HCT116 (cell line): ENCODE measurements around the gene STARD8. TPM values are rescaled to one million over a fixed set of nuclear protein-coding genes. Genes with fewer than 3 reads are reported as not detected.

Experiments used
- ATAC-seq: fragments of 200-7000 bp; cut with Tn5 transposase; 2 replicates; pipeline ENCODE4 v1.9.1; 2020; ENCODE audit warnings: mild to moderate bottlenecking, moderate library complexity
- BruUV-seq: library from RNA; stranded (reverse); fragments of 400-500 nt; replicated peaks from 2 replicates; lab custom pipeline; 2021; lab: Mats Ljungman, UMichigan
- CTCF ChIA-PET: fragments of 300-600 bp; sonication (Branson Sonifier 250); formaldehyde crosslinking; loops from one replicate; lab custom pipeline; 2021; ENCODE audit warnings: antibody characterized with exemption; lab: Charles Lee
- POLR2A ChIA-PET: fragments of 300-600, 350-600 bp; sonication (Branson Sonifier 250); formaldehyde crosslinking; loops from one replicate; lab custom pipeline; 2021; ENCODE audit warnings: antibody characterized with exemption; lab: Charles Lee
- RAD21 ChIA-PET, 2 experiments: fragments of 300-600 bp; sonication (Branson Sonifier 250); formaldehyde crosslinking; loops; one replicate each; lab custom pipeline; 2023; ENCODE audit warnings: low total read pairs in 2 of 2; ENCODE audit not compliant: uncharacterized antibody in 2 of 2, unreplicated experiment in 2 of 2, low non-redundant PET in 1 of 2; lab: Charles Lee
- DNase-seq: peaks from one replicate; pipeline ENCODE4 v3.0.0-alpha.2; 2010; ENCODE audit warnings: low read depth, low spot score
- H2AFZ ChIP-seq: fragments of 200-600 bp; shearing (Covaris generic), sonication (generic); 2 replicates; pipeline ENCODE4 v1.6.1; 2017; ENCODE audit warnings: low read depth, mixed run types, mixed read lengths, antibody characterized with exemption, low read length; ENCODE audit not compliant: poor library complexity, severe bottlenecking
- H3K27ac ChIP-seq: 2 replicates; pipeline ENCODE4 v1.5.1; 2012; ENCODE audit warnings: low read depth, low read length
- H3K27me3 ChIP-seq: fragments of 200-600 bp; sonication (generic); 2 replicates; pipeline ENCODE4 v1.6.1; 2016; ENCODE audit warnings: mixed run types, low read length, mixed read lengths; ENCODE audit not compliant: insufficient read depth
- H3K36me3 ChIP-seq, 2 experiments: fragments of 200-500 bp in 1 of 2; fragments of 200-600 bp in 1 of 2; sonication (Bioruptor generic) in 1 of 2; sonication (generic) in 1 of 2; 2 replicates each; pipeline versions ENCODE4 v1.5.1 to v1.6.1; 2014 to 2016; ENCODE audit warnings: low read length in 2 of 2, inconsistent platforms in 1 of 2, mixed read lengths in 1 of 2, mixed run types in 1 of 2; ENCODE audit not compliant: insufficient read depth in 2 of 2, control insufficient read depth in 1 of 2
- H3K4me1 ChIP-seq, 2 experiments: fragments of 200-600 bp in 1 of 2; sonication (generic) in 1 of 2; 2 replicates each; pipeline versions ENCODE4 v1.5.1 to v1.6.1; 2012 to 2017; ENCODE audit warnings: low read length in 2 of 2, inconsistent platforms in 1 of 2, mild to moderate bottlenecking in 1 of 2, mixed read lengths in 1 of 2, mixed run types in 1 of 2, moderate library complexity in 1 of 2; ENCODE audit not compliant: insufficient read depth in 2 of 2, control insufficient read depth in 1 of 2
- H3K4me2 ChIP-seq: fragments of 200-600 bp; sonication (generic); 2 replicates; pipeline ENCODE4 v1.6.1; 2017; ENCODE audit warnings: mixed run types, low read length, mixed read lengths
- H3K4me3 ChIP-seq, 2 experiments: fragments of 200-600 bp in 1 of 2; sonication (generic) in 1 of 2; replicated peaks in 1 of 2; 2 replicates each; pipeline ENCODE4 v1.5.1; 2011 to 2016; ENCODE audit warnings: low read length in 2 of 2, control low read depth in 1 of 2, low read depth in 1 of 2, mild to moderate bottlenecking in 1 of 2, mixed read lengths in 1 of 2, mixed run types in 1 of 2
- H3K79me2 ChIP-seq: fragments of 200-600 bp; sonication (generic); 2 replicates; pipeline ENCODE4 v1.6.1; 2017; ENCODE audit warnings: mild to moderate bottlenecking, mixed run types, low read length, moderate library complexity, mixed read lengths; ENCODE audit not compliant: insufficient read depth
- H3K9ac ChIP-seq: fragments of 200-600 bp; sonication (generic); 2 replicates; pipeline ENCODE4 v1.6.1; 2016; ENCODE audit warnings: low read length, mixed read lengths
- H3K9me2 ChIP-seq: fragments of 200-600 bp; sonication (generic), shearing (Covaris generic); 2 replicates; pipeline ENCODE4 v1.6.1; 2017; ENCODE audit warnings: mixed run types, mild to moderate bottlenecking, moderate library complexity; ENCODE audit not compliant: insufficient read depth
- H3K9me3 ChIP-seq, 2 experiments: fragments of 200-500 bp in 1 of 2; fragments of 200-600 bp in 1 of 2; sonication (Bioruptor generic) in 1 of 2; sonication (generic) in 1 of 2; 2 replicates each; pipeline ENCODE4 v1.6.1; 2014 to 2017; ENCODE audit warnings: low read length in 2 of 2, mixed read lengths in 2 of 2, inconsistent platforms in 1 of 2, low read depth in 1 of 2, mild to moderate bottlenecking in 1 of 2, mixed run types in 1 of 2, moderate library complexity in 1 of 2; ENCODE audit not compliant: control insufficient read depth in 1 of 2, insufficient read depth in 1 of 2
- H4K20me1 ChIP-seq: fragments of 200-600 bp; sonication (generic), shearing (Covaris generic); 2 replicates; pipeline ENCODE4 v1.6.1; 2017; ENCODE audit warnings: mixed run types, mild to moderate bottlenecking, moderate library complexity; ENCODE audit not compliant: insufficient read depth
- CBX3 ChIP-seq: IDR thresholded peaks from 2 replicates; pipeline ENCODE4 v1.6.1; 2012; ENCODE audit warnings: low read depth
- EGR1 ChIP-seq: IDR thresholded peaks from 2 replicates; pipeline ENCODE4 v1.6.1; 2012; ENCODE audit warnings: low read depth
- EZH2 ChIP-seq: fragments of 200-600 bp; sonication (generic); IDR thresholded peaks from 2 replicates; pipeline ENCODE4 v1.6.1; 2017; ENCODE audit warnings: antibody characterized with exemption, mixed run types
- FOSL1 ChIP-seq: IDR thresholded peaks from 2 replicates; pipeline ENCODE4 v1.6.1; 2012; ENCODE audit warnings: low read depth
- JUND ChIP-seq: IDR thresholded peaks from 2 replicates; pipeline ENCODE4 v1.6.1; 2012
- POLR2AphosphoS5 ChIP-seq: IDR thresholded peaks from 2 replicates; pipeline ENCODE4 v1.6.1; 2011; ENCODE audit warnings: mild to moderate bottlenecking, low read depth, low read length, moderate library complexity
- SIN3A ChIP-seq: IDR thresholded peaks from 2 replicates; pipeline ENCODE4 v1.6.1; 2012; ENCODE audit warnings: low read depth
- SP1 ChIP-seq: IDR thresholded peaks from 2 replicates; pipeline ENCODE4 v1.6.1; 2012; ENCODE audit warnings: low read depth
- SRF ChIP-seq: IDR thresholded peaks from 2 replicates; pipeline ENCODE4 v1.6.1; 2012; ENCODE audit warnings: low read depth
- TCF7L2 ChIP-seq: IDR thresholded peaks from 2 replicates; pipeline ENCODE4 v1.7.0; 2011; ENCODE audit warnings: borderline replicate concordance, inconsistent platforms; ENCODE audit not compliant: insufficient read depth, insufficient read length; ENCODE audit errors: extremely low read depth
- YY1 ChIP-seq: IDR thresholded peaks from 2 replicates; pipeline ENCODE4 v1.6.1; 2011; ENCODE audit warnings: low read length, low read depth, moderate library complexity, mild to moderate bottlenecking; ENCODE audit not compliant: insufficient replicate concordance; ENCODE audit errors: extremely low read depth
- ZNF274 ChIP-seq: fragments of 200-500 bp; sonication (Bioruptor generic); IDR thresholded peaks from 2 replicates; pipeline ENCODE4 v1.6.1; 2014; ENCODE audit warnings: mild to moderate bottlenecking, low read depth, low read length, inconsistent platforms
- intact Hi-C: fragments of 100-400 bp; cut with micrococcal nuclease; formaldehyde crosslinking; loops from 2 replicates; pipeline ENCODE4 v1.10.0; 2022
- total RNA-seq: library from RNA; stranded (reverse); gene quantifications from one replicate; pipeline ENCODE4 v1.2.1, GENCODE V29; 2021; ENCODE audit not compliant: unreplicated experiment
- TF ChIP-seq, protein P1 (sequence below), 3 experiments: fragments of 200-600 bp in 1 of 3; sonication (generic) in 1 of 3; IDR thresholded peaks in 2 of 3; conservative IDR thresholded peaks in 1 of 3; 2 replicates each; pipeline ENCODE4 v1.5.1; 2012 to 2017; ENCODE audit warnings: low read depth in 2 of 3, low read length in 2 of 3, antibody characterized with exemption in 1 of 3, borderline replicate concordance in 1 of 3, control low read depth in 1 of 3, mild to moderate bottlenecking in 1 of 3, mixed read lengths in 1 of 3, mixed run types in 1 of 3, moderate library complexity in 1 of 3; ENCODE audit not compliant: insufficient read depth in 1 of 3
- TF ChIP-seq, protein P2 (sequence below): IDR thresholded peaks from 2 replicates; pipeline ENCODE4 v1.6.1; 2012; ENCODE audit warnings: low read depth
- TF ChIP-seq, protein P3 (sequence below): IDR thresholded peaks from 2 replicates; pipeline ENCODE4 v1.6.1; 2012

STARD8 gene
- total RNA-seq, 1 experiment from 2014 or later: 5.4 TPM

DNA sequence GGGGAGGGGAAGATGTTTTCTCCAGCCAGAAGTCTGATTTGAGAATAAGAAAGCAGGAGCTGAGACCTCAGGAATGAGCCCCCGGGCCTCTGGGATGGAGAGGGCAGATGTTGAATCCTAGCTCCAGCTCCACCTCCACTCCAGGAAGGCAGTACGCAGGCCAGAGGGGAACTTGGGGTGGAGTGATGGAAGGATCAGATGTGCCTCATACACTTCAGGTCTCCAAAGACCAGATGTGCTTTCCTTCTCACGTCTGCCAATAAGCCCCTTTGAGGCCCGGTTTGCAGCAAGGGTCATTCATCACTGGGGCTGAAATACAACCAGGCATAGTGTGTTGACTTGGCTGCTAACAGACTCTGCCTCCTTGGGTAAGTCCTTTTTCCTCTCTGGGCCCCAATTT, 28.1 kb downstream of the STARD8 start:
- BruUV-seq: no TSS peak
- TF ChIP-seq EGR1 (no peak), JUND (no peak), POLR2AphosphoS5 (no peak), CBX3 (no peak), ZNF274 (no peak), FOSL1 (no peak), YY1 (no peak), SP1 (no peak), TCF7L2 (no peak), SRF (no peak), SIN3A (no peak), EZH2 (no peak)
- TF ChIP-seq, protein P1, sequence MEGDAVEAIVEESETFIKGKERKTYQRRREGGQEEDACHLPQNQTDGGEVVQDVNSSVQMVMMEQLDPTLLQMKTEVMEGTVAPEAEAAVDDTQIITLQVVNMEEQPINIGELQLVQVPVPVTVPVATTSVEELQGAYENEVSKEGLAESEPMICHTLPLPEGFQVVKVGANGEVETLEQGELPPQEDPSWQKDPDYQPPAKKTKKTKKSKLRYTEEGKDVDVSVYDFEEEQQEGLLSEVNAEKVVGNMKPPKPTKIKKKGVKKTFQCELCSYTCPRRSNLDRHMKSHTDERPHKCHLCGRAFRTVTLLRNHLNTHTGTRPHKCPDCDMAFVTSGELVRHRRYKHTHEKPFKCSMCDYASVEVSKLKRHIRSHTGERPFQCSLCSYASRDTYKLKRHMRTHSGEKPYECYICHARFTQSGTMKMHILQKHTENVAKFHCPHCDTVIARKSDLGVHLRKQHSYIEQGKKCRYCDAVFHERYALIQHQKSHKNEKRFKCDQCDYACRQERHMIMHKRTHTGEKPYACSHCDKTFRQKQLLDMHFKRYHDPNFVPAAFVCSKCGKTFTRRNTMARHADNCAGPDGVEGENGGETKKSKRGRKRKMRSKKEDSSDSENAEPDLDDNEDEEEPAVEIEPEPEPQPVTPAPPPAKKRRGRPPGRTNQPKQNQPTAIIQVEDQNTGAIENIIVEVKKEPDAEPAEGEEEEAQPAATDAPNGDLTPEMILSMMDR (IDR thresholded peaks at IDR 0.05 in 2 of 3, conservative IDR thresholded peaks at IDR 0.05 in 1 of 3; ENCODE audit: borderline replicate concordance in 1 of 3, insufficient read depth in 1 of 3, low read depth in 2 of 3, low read length in 2 of 3): no peak
- TF ChIP-seq, protein P2, sequence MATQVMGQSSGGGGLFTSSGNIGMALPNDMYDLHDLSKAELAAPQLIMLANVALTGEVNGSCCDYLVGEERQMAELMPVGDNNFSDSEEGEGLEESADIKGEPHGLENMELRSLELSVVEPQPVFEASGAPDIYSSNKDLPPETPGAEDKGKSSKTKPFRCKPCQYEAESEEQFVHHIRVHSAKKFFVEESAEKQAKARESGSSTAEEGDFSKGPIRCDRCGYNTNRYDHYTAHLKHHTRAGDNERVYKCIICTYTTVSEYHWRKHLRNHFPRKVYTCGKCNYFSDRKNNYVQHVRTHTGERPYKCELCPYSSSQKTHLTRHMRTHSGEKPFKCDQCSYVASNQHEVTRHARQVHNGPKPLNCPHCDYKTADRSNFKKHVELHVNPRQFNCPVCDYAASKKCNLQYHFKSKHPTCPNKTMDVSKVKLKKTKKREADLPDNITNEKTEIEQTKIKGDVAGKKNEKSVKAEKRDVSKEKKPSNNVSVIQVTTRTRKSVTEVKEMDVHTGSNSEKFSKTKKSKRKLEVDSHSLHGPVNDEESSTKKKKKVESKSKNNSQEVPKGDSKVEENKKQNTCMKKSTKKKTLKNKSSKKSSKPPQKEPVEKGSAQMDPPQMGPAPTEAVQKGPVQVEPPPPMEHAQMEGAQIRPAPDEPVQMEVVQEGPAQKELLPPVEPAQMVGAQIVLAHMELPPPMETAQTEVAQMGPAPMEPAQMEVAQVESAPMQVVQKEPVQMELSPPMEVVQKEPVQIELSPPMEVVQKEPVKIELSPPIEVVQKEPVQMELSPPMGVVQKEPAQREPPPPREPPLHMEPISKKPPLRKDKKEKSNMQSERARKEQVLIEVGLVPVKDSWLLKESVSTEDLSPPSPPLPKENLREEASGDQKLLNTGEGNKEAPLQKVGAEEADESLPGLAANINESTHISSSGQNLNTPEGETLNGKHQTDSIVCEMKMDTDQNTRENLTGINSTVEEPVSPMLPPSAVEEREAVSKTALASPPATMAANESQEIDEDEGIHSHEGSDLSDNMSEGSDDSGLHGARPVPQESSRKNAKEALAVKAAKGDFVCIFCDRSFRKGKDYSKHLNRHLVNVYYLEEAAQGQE: no peak
- TF ChIP-seq, protein P3, sequence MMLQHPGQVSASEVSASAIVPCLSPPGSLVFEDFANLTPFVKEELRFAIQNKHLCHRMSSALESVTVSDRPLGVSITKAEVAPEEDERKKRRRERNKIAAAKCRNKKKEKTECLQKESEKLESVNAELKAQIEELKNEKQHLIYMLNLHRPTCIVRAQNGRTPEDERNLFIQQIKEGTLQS: no peak
- Histone ChIP-seq H3K27ac (no peak overlapping the region), H3K79me2 (no peaks in the 10 kb centered on the region), H3K4me3 (no peak overlapping the region), H3K9ac (no peak overlapping the region), H3K4me1 (no peaks in the 10 kb centered on the region), H4K20me1 (no peaks in the 10 kb centered on the region), H3K4me2 (no peak overlapping the region), H3K27me3 (no peaks in the 10 kb centered on the region), H2AFZ (no peak overlapping the region), H3K36me3 (no peaks in the 10 kb centered on the region), H3K9me3 (no peaks in the 10 kb centered on the region), H3K9me2 (no peaks in the 10 kb centered on the region)
- ChIA-PET POLR2A (no interaction called here), CTCF (no interaction called here), RAD21 (no interaction called here)
- no peak for ATAC-seq
- DNase-seq: no peak
- intact Hi-C loops: no loop called here
